PC-3 (cell line): Measurements from ENCODE around the gene SLC6A3. TPM values are rescaled to one million over a fixed set of nuclear protein-coding genes. Genes with fewer than 3 reads are reported as not detected.

Experiments used
- ATAC-seq: fragments of 200-7000 bp; cut with Tn5 transposase; 2 replicates; pipeline ENCODE4 v1.9.1; 2020; ENCODE audit warnings: mild to moderate bottlenecking, moderate library complexity
- BruUV-seq: library from RNA; stranded (reverse); fragments of 400-500 nt; replicated peaks from 2 replicates; lab custom pipeline; 2021; lab: Mats Ljungman, UMichigan
- CTCF ChIA-PET: fragments of 300-600 bp; sonication (Branson Sonifier 250); formaldehyde crosslinking; loops from one replicate; lab custom pipeline; 2022; ENCODE audit warnings: antibody characterized with exemption; lab: Charles Lee
- POLR2A ChIA-PET: fragments of 300-600 bp; sonication (Branson Sonifier 250); formaldehyde crosslinking; loops from one replicate; lab custom pipeline; 2022; ENCODE audit warnings: antibody characterized with exemption; ENCODE audit not compliant: unreplicated experiment; lab: Charles Lee
- DNase-seq: peaks from one replicate; pipeline ENCODE4 v3.0.0-alpha.2; 2015
- H2AFZ ChIP-seq: fragments of 300-600 bp; sonication (generic); 2 replicates; pipeline ENCODE4 v1.6.0; 2016; ENCODE audit warnings: antibody characterized with exemption, low read length
- H3F3A ChIP-seq: fragments of 300-600 bp; sonication (generic); one replicate; pipeline ENCODE4 v1.6.0; 2017; ENCODE audit warnings: antibody characterized with exemption, low read length, control low read depth, mild to moderate bottlenecking; ENCODE audit not compliant: unreplicated experiment
- H3K27ac ChIP-seq: fragments of 300-600 bp; sonication (generic); 2 replicates; pipeline ENCODE4 v1.5.1; 2016; ENCODE audit warnings: mild to moderate bottlenecking, low read length
- H3K27me3 ChIP-seq: fragments of 300-600 bp; sonication (generic); 2 replicates; pipeline ENCODE4 v1.6.1; 2016; ENCODE audit warnings: low read length, mixed read lengths
- H3K36me3 ChIP-seq: fragments of 300-600 bp; sonication (generic); 2 replicates; pipeline ENCODE4 v1.6.1; 2016; ENCODE audit warnings: low read depth, mixed run types, low read length, mixed read lengths
- H3K4me1 ChIP-seq: fragments of 300-600 bp; sonication (generic); 2 replicates; pipeline ENCODE4 v1.5.1; 2016; ENCODE audit warnings: low read length; ENCODE audit not compliant: insufficient read depth
- H3K4me2 ChIP-seq: fragments of 300-600 bp; sonication (generic); 2 replicates; pipeline ENCODE4 v1.6.0; 2016; ENCODE audit warnings: low read length
- H3K4me3 ChIP-seq: fragments of 300-600 bp; sonication (generic); 2 replicates; pipeline ENCODE4 v1.5.1; 2016; ENCODE audit warnings: mild to moderate bottlenecking, low read length, mixed read lengths
- H3K79me2 ChIP-seq: fragments of 300-600 bp; sonication (generic); 2 replicates; pipeline ENCODE4 v1.6.1; 2017; ENCODE audit warnings: low read length, mixed read lengths
- H3K9ac ChIP-seq: fragments of 300-600 bp; sonication (generic); 2 replicates; pipeline ENCODE4 v1.6.0; 2016; ENCODE audit warnings: mild to moderate bottlenecking, low read length
- H3K9me2 ChIP-seq: fragments of 300-600 bp; sonication (generic); replicated peaks from 2 replicates; pipeline ENCODE4 v1.6.1; 2016; ENCODE audit warnings: mixed run types, low read length, mixed read lengths
- H3K9me3 ChIP-seq: fragments of 300-600 bp; sonication (generic); 2 replicates; pipeline ENCODE4 v1.6.1; 2016; ENCODE audit warnings: low read length, mixed read lengths
- H4K20me1 ChIP-seq: fragments of 300-600 bp; sonication (generic); 2 replicates; pipeline ENCODE4 v1.6.1; 2016; ENCODE audit warnings: low read length, mixed read lengths
- EZH2 ChIP-seq: fragments of 300-600 bp; sonication (generic); IDR thresholded peaks from one replicate; pipeline ENCODE4 v1.6.1; 2017; ENCODE audit warnings: antibody characterized with exemption, mild to moderate bottlenecking, low read length; ENCODE audit not compliant: unreplicated experiment
- EZH2phosphoT487 ChIP-seq: fragments of 300-600 bp; sonication (generic); IDR thresholded peaks from 2 replicates; pipeline ENCODE4 v1.6.1; 2018; ENCODE audit warnings: mild to moderate bottlenecking, antibody characterized with exemption, low read length, borderline replicate concordance
- intact Hi-C: fragments of 100-400 bp; cut with micrococcal nuclease; formaldehyde crosslinking; loops from 2 replicates; pipeline ENCODE4 v1.9.0; 2023
- total RNA-seq: library from RNA; depleted of rRNA; stranded (reverse); fragments of >200 nt; gene quantifications from 2 replicates; pipeline ENCODE4 v1.2.3, GENCODE V29; 2014
- TF ChIP-seq, protein P1 (sequence below): fragments of 300-600 bp; sonication (generic); conservative IDR thresholded peaks from 2 replicates; pipeline ENCODE4 v1.5.1; 2017; ENCODE audit warnings: antibody characterized with exemption, low read depth, mild to moderate bottlenecking, low read length

Gene SLC6A3
- total RNA-seq, 1 experiment from 2014 or later = not detected

DNA sequence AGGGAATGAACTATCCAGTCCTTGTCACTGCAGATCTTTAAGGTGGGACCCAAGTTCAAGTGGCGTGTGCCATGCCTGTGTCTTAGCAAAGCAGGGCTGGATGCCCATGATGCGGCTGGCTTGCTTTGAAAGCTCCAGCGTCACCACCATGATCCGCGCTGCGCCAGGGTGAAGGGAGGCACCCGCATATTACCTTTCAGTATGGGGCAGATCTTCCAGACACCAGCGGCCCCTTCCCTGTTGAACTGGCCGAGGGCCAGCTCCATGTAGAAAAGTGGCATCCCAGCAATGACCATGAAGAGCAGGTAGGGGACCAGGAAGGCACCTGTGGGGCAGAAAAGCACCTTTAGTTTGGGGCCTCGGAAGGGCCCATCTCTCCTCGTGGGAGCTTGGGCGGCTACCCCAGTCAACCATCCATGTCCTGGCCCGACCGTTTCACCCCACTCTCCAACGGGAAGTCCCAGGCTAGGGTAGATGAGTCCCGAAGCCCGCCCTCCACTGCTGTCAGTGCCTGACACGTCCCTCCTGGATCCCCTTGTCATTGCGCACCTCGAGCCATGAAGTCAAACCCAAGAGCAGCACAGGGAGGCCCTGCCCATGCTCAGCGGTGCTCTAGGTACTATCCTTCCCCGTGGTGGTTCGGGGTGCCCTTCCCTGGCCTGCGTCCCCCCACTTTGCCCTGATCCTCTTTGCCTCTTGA is 3.9 kb downstream of the SLC6A3 start:
- ChIA-PET POLR2A (no interaction called here), CTCF (no interaction called here)
- H3K9me2 ChIP-seq = no peaks in the 10 kb centered on the region
- TF ChIP-seq EZH2 = no peak
- TF ChIP-seq EZH2phosphoT487 = no peak
- TF ChIP-seq, protein P1, sequence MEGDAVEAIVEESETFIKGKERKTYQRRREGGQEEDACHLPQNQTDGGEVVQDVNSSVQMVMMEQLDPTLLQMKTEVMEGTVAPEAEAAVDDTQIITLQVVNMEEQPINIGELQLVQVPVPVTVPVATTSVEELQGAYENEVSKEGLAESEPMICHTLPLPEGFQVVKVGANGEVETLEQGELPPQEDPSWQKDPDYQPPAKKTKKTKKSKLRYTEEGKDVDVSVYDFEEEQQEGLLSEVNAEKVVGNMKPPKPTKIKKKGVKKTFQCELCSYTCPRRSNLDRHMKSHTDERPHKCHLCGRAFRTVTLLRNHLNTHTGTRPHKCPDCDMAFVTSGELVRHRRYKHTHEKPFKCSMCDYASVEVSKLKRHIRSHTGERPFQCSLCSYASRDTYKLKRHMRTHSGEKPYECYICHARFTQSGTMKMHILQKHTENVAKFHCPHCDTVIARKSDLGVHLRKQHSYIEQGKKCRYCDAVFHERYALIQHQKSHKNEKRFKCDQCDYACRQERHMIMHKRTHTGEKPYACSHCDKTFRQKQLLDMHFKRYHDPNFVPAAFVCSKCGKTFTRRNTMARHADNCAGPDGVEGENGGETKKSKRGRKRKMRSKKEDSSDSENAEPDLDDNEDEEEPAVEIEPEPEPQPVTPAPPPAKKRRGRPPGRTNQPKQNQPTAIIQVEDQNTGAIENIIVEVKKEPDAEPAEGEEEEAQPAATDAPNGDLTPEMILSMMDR = no peak
- DNase-seq = no peak
- no peaks in the 10 kb centered on the region for H3K79me2 ChIP-seq
- H3K36me3 ChIP-seq = no peaks in the 10 kb centered on the region
- no peak overlapping the region for H3K27ac ChIP-seq
- no peak overlapping the region for H3K4me3 ChIP-seq
- H3F3A ChIP-seq = no peaks in the 10 kb centered on the region
- H3K4me2 ChIP-seq = no peak overlapping the region
- no TSS peak for BruUV-seq
- no peak for ATAC-seq
- H4K20me1 ChIP-seq = no peaks in the 10 kb centered on the region
- no peaks in the 10 kb centered on the region for H3K9me3 ChIP-seq
- no peak overlapping the region for H2AFZ ChIP-seq
- no peak overlapping the region for H3K9ac ChIP-seq
- H3K4me1 ChIP-seq = peaks cover 4% of the 10 kb centered on the region; the same call in 1 of the 2 replicates
- peaks cover 22% of the 10 kb centered on the region; the same call in 1 of the 2 replicates for H3K27me3 ChIP-seq
- intact Hi-C loops = no loop called here

DNA sequence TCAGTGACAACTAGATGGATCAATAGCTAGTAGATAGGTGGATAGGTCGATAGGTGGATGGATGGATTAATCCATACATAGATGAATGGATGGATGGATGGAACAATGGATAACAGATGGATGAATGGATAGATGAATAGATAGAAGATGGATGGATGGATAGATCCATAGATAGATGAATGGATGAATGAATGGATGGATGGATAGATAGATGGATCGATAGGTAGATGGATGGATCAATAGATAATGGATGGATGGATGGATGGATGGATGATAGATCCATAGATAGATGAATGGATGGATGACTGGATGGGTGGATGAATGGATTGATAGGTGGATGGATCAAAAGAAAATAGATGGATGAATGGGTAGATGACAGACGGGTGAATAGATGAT is 5.1 kb downstream of the SLC6A3 start:
- no peak for ATAC-seq
- intact Hi-C loops = no loop called here
- Histone ChIP-seq H3K79me2 (no peaks in the 10 kb centered on the region), H3K36me3 (no peaks in the 10 kb centered on the region), H3K4me3 (no peak overlapping the region), H2AFZ (no peak overlapping the region), H3K9me3 (no peaks in the 10 kb centered on the region), H3K9ac (no peak overlapping the region), H4K20me1 (no peaks in the 10 kb centered on the region), H3F3A (no peaks in the 10 kb centered on the region), H3K9me2 (no peaks in the 10 kb centered on the region), H3K27me3 (peaks cover 22% of the 10 kb centered on the region; the same call in 1 of the 2 replicates), H3K4me1 (peaks cover 4% of the 10 kb centered on the region; the same call in 1 of the 2 replicates), H3K4me2 (no peak overlapping the region), H3K27ac (no peak overlapping the region)
- TF ChIP-seq EZH2 = no peak
- TF ChIP-seq, protein P1 = no peak
- no peak for TF ChIP-seq EZH2phosphoT487
- ChIA-PET CTCF (no interaction called here), POLR2A (no interaction called here)
- BruUV-seq = no TSS peak
- DNase-seq = no peak

DNA sequence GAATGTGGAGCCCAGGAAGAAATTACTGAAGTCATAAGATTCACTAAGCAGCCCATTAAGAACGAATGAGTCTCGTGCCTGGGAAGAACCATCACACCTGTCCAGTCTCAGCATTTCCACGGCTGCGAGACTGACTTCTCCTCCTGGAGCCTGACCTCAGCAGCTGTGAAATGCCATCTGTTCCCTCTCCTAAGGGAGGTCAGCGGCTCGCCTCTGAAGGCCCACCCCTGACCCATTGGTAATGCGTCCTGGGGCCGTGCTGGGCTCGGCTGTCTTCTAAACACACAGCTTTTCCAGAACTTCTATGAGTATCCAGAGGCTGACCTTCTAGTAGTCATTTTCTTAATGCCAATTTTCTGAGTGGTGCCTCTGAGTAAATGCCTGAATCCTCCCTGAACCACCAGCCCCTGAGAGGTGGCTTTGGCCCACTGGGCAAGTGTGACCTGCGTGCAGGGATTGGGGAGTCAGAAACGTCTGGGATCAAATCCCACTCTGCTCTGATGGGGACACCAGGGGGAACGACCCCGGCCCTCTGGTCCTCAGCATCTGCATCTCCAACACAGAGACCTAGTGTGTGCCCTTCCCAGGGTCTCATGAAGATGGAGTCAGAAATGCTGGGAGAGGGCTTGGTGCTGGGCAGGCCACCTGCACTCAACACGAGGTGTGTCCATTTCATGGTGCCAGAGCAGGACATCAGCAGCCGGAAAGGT is 5.7 kb downstream of the SLC6A3 start:
- no peak for TF ChIP-seq EZH2
- TF ChIP-seq EZH2phosphoT487 = no peak
- no peak overlapping the region for H3K9ac ChIP-seq
- no peak overlapping the region for H3K4me2 ChIP-seq
- no peaks in the 10 kb centered on the region for H3F3A ChIP-seq
- ChIA-PET POLR2A (no interaction called here), CTCF (no interaction called here)
- BruUV-seq = no TSS peak
- H3K9me3 ChIP-seq = no peaks in the 10 kb centered on the region
- no peaks in the 10 kb centered on the region for H3K9me2 ChIP-seq
- ATAC-seq = no peak
- peaks cover 22% of the 10 kb centered on the region; the same call in 1 of the 2 replicates for H3K27me3 ChIP-seq
- H3K27ac ChIP-seq = no peak overlapping the region
- peaks cover 4% of the 10 kb centered on the region; the same call in 1 of the 2 replicates for H3K4me1 ChIP-seq
- no peaks in the 10 kb centered on the region for H3K36me3 ChIP-seq
- H2AFZ ChIP-seq = no peak overlapping the region
- DNase-seq = no peak
- H4K20me1 ChIP-seq = no peaks in the 10 kb centered on the region
- H3K79me2 ChIP-seq = no peaks in the 10 kb centered on the region
- H3K4me3 ChIP-seq = no peak overlapping the region
- intact Hi-C loops = no loop called here
